Measurements from ENCODE around the gene IGLL1.
"Not testable (repeated sequence)": the region's sequence is repeated elsewhere in the genome, so short reads cannot be mapped to it uniquely, and the experiment has no call there.

Gene IGLL1

GRCh38 chr22:23579870-23580575 lies at the start of gene IGLL1:
TSS of gene IGLL1 (minus strand) at chr22:23580290. CDS start at chr22:23580190, 100 bp downstream.
- no peak for DNase-seq

- DNase-seq: not testable (repeated sequence)
These were observed 48.1 kb upstream of the IGLL1 start for GRCh38 chr22:23628056-23628743.

- DNase-seq: peak; percentile 66
These were observed 47.4 kb upstream of the IGLL1 start for GRCh38 chr22:23627401-23628055.

DNA sequence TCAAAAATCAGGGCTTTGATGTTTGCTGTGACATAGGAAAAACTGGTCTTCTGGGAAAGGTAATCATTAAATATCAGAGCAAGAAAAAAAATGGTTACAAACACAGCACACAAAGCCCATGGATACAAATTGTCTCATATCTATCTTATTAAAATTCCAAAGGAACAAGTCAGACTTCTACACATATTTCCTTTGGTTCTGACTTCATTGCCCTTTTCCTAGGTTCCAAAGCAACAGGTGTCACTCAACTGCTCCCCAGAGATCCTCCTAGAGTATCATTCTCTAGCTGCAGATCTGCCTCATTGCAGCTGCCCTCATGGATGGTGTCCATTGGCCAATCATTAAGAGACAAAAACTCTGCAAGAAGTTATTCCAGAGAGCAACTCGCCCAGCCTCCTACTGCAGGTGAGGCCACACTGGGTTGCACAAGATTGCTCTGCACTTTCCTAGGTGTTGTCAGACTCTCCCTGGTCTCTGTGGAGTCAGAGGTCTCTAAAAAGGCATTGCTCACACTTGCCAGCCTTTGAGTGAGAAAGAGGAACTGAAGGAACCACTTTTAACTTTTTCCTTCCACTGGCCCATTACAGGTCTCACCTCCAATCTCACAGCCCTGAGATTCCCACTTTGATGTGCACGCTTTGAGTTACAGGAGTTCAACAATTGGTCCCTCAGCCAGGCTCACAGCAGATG lies 46.3 kb upstream of the IGLL1 start:
- no peak for DNase-seq

DNA sequence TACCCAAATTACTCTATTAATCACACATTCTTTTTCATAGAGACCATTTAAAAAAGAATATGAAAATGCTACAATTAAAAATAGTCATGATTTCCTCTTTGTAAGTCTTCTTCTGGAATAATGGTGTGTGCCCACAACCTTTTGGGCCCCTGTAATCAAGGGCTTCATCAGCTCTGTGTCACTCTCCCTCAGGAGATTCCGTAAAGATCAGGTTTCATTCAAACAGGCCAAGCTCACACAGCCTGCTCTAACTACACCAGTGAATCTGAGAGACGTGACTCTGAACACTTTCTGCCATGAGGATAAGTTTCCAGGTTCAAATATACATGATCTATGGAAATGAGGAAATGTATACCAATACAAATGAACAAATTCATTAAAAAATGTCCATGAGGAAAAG lies 42.5 kb upstream of the IGLL1 start:
- no peak for DNase-seq

DNA sequence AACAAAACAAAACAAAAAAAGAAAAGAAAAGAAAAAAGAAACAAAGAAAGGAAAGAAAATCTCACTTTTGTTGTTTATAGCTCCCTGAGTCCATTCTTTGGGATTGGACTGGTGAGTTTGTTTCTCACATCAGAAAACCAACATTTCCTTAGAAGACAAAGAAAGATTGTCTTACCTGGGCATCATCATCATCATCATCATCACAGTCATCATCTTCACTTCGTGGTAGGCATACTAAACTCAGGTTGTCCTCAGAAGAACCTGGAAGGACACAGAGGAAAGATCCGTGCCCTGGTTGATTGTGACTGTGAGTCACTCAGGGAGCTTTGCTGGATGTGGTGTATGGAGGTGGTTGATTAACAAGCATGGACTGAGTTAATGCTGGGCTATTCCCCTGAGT lies 41.8 kb upstream of the IGLL1 start:
- DNase-seq: not testable (repeated sequence)

- no peak for DNase-seq
These were observed 41.1 kb upstream of the IGLL1 start for GRCh38 chr22:23621082-23621780.

- DNase-seq: no peak
These were observed 33.3 kb upstream of the IGLL1 start for GRCh38 chr22:23613193-23613972.

DNA sequence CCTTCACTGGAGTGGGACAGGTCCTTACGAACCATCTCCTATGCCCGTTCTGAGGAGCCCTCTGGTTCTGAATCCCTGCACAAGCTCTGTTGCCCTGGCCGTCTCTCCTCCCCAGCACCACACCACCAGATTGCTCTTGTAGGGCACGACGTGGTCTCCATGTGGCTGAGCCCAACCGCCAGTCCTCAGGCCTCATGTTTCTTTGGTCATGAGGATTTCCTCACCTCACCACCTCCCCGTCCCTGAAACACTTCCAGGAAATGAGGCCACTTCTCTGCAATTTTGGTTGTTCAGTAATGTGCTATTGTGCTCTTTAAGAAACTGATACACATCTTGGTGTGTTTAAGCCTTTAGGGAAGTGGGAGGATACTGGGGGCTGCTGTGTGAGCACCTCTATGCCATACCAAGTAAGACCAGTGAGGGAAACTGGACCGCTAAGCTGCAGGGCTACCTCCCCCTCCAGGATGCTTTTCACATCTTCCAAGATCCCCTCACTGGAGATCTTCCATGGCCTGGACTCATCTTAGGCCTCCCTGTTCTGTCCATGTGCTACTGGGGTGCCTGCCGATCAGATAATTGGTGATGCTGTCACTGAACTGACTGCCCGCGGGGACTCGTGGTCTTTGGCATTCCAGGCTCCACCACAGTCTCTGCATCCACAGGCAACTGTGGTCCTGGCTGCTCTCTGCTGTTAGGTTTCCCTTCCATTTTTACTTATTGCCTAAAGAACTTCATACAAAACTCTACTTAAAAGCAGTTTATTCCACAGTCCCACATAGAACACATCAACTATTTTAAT lies 30.1 kb upstream of the IGLL1 start:
- no peak for DNase-seq

DNA sequence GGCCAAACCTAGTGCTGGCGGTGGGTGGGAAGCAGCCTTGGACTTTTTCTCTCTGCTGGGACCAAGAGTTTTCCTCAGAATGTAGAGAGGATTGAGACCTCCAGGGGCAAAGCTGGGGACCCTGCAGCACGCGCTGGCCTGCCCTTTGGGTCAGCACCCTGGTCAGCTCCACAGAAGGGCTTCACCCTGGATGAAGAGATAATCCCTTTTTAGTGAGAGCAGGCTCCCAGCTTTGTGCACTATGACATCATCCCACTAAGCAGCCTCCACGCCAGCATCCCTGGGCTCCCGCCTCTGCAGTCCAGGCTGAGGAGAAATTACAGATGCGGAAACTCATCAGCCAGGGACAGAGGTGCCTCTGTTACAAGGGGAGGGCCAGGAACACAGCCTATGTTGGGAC lies 28.5 kb upstream of the IGLL1 start:
- no peak for DNase-seq

DNA sequence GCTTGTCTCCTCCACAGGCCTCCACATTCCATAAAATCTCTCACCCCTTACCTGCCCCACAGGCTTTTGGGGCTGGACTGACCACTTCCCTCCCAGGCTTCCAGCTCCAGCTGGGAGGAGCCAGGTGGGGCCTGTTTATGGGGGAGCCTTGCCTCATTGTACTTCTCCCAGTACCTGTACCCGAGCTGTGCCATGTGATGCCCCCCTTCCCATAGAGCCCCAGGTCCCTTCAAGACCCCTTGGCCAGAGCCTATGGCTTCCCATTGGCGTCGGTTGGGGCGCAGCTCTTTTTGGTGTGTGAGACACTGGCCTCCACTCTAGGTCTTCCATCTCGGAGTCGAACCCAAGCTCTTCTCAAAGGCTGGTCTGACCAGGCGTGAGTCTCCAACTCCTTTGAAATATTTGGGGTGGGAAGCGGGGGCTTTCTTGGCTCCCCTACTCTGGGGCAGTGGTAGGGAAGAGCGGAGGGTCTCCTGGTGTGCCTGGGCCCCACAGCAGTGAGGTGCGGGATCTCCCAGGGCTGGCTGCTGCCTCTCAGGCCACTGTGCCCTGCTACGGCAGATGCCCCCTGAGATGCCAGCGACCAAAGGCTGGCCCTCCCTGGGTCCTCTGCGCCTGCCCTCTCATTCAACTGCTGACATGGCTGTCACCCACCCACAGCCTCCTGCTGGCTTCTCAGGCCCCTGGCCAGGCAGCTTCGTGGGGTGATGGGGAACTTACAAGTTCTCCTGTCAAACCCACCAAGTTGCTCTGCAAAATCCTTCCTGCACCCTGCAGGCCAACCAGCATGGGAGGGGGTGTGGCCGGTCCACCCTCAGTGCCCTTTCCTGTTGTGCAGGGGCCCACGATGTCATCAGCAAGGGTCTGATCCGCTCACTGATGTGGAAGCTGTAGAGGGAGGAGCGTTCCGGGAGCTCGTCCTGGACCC lies 26.4 kb upstream of the IGLL1 start:
- no peak for DNase-seq

- DNase-seq: no peak
These were observed 25.0 kb upstream of the IGLL1 start for GRCh38 chr22:23604939-23605712.

DNA sequence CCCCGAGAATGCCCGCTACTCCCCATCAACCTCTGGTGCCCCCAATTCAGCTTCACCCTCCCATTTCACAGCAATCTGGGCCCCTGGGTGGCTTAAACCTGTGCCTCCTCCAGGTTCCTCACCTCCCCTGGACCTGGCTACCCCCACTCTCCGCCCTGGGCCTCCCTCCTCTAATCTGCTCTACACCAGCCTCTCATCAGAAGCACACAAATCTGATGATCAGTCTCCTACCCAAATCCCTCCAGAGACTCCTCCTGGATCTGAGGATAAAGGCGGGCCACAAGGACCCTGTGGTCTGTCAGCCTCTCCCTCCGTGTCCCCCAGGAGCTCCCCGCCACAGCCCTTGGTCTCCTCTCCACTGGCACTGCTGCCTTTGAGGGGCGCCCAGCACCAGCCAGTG lies 23.2 kb upstream of the IGLL1 start:
- no peak for DNase-seq

DNA sequence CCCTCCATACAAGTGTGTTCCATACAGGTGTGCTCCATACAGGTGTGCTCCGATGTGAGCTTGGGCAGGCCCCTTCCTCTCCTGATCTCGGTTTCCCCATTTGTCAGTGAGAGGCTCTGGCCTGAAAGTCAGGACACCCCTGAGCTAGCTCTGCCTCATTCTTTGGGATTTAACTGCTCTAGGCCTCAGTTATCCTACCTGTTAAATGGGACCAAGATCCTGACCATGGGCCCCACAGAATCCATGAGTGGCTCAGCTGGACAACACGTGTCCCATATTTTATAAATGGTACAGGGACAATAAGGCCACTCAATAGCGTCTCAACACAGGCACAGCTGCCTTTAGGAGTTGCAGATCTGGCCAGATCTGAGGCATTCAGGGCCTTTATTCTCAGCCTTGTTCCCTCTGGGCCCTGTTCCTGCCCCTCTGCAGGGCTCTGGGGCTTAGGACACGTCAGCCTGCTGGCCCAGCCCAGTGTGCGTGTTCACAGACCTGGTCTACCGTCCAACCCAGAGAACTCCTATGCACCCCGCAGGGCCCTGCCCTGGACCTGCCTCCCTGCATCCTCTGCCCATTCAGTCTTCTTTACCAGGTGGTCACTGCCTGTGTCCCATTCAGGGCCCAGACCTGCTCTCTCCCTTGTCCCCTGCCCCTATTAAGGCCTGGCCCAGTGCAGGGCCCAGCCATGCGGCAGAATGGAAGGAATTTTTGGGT lies 18.9 kb upstream of the IGLL1 start:
- DNase-seq: no peak

GRCh38 chr22:23597576-23598268 lies 17.6 kb upstream of the IGLL1 start:
- not testable (repeated sequence) for DNase-seq

DNA sequence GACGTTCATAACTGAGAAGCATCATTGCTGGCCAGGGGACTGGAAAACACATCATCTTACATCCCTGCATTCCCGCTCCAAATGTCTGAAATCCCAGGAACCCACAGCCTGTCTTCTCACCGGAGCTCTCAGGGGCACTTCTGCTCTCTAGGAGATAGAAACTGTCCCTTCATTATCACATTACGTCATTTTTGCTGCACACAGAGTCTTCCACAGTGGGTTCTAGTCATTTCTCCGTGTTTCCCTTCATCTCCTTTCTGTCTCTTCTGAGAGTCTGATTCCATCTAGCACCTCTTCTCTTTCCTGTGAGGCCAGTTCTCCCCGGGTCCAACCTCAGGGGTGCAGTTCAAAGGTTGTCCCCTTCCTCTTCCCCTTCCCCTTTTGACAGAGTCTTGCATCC lies 15.8 kb upstream of the IGLL1 start:
- not testable (repeated sequence) for DNase-seq

- no peak for DNase-seq
These were observed 11.8 kb upstream of the IGLL1 start for GRCh38 chr22:23591846-23592245.
